Tibial artery (tissue), 4 donors: ENCODE data around the gene HOXD8.

Source experiments
- DNase-seq, 2 donors: peaks; one replicate each; pipeline ENCODE4 v3.0.0-alpha.2; 2019
- H3K27ac ChIP-seq, 2 donors: fragments of 200-600 bp; sonication (generic) in 1 of 2; 1 replicate in 1 of 2; 2 replicates in 1 of 2; pipeline ENCODE4 v1.5.1; 2018 to 2019; ENCODE audit warnings: mild to moderate bottlenecking in 1 of 2
- H3K27me3 ChIP-seq, 2 donors: fragments of 200-600 bp; sonication (generic) in 1 of 2; one replicate each; pipeline versions ENCODE4 v1.5.1 to v1.6.0; 2016 to 2019
- H3K36me3 ChIP-seq, 3 donors: fragments of 200-600 bp; sonication (generic) in 2 of 3; one replicate each; pipeline ENCODE4 v1.5.1; 2016 to 2019; ENCODE audit warnings: mild to moderate bottlenecking in 2 of 3
- H3K4me1 ChIP-seq, 4 donors: fragments of 200-600 bp; sonication (generic) in 2 of 4; 1 replicate in 3 of 4; 2 replicates in 1 of 4; pipeline ENCODE4 v1.5.1; 2016 to 2019
- H3K4me3 ChIP-seq, 2 donors: fragments of 200-600 bp; sonication (generic) in 1 of 2; 1 replicate in 1 of 2; 2 replicates in 1 of 2; pipeline ENCODE4 v1.5.1; 2018 to 2019; ENCODE audit warnings: mild to moderate bottlenecking in 2 of 2
- H3K9me3 ChIP-seq, 3 donors: fragments of 200-600 bp; sonication (generic) in 1 of 3; one replicate each; pipeline ENCODE4 v1.5.1; 2016 to 2019
- CTCF ChIP-seq, 2 experiments: fragments of 200-600 bp in 1 of 2; fragments of 450-650 bp in 1 of 2; IDR thresholded peaks; one replicate each; pipeline ENCODE4 v1.5.1; 2017 to 2019; ENCODE audit warnings: antibody characterized with exemption in 2 of 2, mild to moderate bottlenecking in 1 of 2, moderate library complexity in 1 of 2
- intact Hi-C: fragments of 100-400 bp; cut with DNase I; formaldehyde crosslinking; loops from one replicate; pipeline ENCODE4 v1.15.0; 2023; ENCODE audit warnings: low total_unique reads

HOXD8 gene

GRCh38 chr2:176088937-176089842 is 40.3 kb upstream of the HOXD8 start:
- Histone ChIP-seq H3K36me3 (no peaks in the 10 kb centered on the region), H3K4me1 (peaks cover 0 to 49% (median 41%) of the 10 kb centered on the region in 4 donors), H3K4me3 (no peak overlapping the region), H3K9me3 (no peaks in the 10 kb centered on the region), H3K27me3 (peaks cover 9 to 100% of the 10 kb centered on the region in 2 donors), H3K27ac (no peak overlapping the region)
- no peak for TF ChIP-seq CTCF (IDR thresholded peaks at IDR 0.05)
- intact Hi-C loops, result loop anchor here (2.0 kb wide), 1 partner anchor 400 kb away; no protein-coding TSS in a partner anchor
- no peak for DNase-seq

- intact Hi-C loops, result loop anchor here (2.0 to 5.0 kb wide), 2 partner anchors 88 to 401 kb away; partner anchors contain the start of gene LNPK
- no peak for DNase-seq
Observed at GRCh38 chr2:176089843-176090395, 39.6 kb upstream of the HOXD8 start.

GRCh38 chr2:176090862-176091261 is 38.6 kb upstream of the HOXD8 start:
- TF ChIP-seq CTCF (IDR thresholded peaks at IDR 0.05), result no peak
- peaks cover 0 to 38% (median 28%) of the 10 kb centered on the region in 4 donors for H3K4me1 ChIP-seq
- peaks cover 9 to 100% of the 10 kb centered on the region in 2 donors for H3K27me3 ChIP-seq
- H3K36me3 ChIP-seq, result no peaks in the 10 kb centered on the region
- H3K9me3 ChIP-seq, result no peaks in the 10 kb centered on the region
- H3K27ac ChIP-seq, result no peak overlapping the region
- H3K4me3 ChIP-seq, result no peak overlapping the region
- intact Hi-C loops, result loop anchor here (5.0 kb wide), 1 partner anchor 89 kb away; the partner anchor contains the start of gene LNPK
- no peak for DNase-seq

More at GRCh38 chr2:176089843-176090395, 39.6 kb upstream of the HOXD8 start:
- Histone ChIP-seq H3K27me3 (peaks cover 9 to 100% of the 10 kb centered on the region in 2 donors), H3K4me1 (peaks cover 0 to 47% (median 37%) of the 10 kb centered on the region in 4 donors), H3K27ac (no peak overlapping the region), H3K4me3 (no peak overlapping the region), H3K9me3 (no peaks in the 10 kb centered on the region), H3K36me3 (no peaks in the 10 kb centered on the region)
- no peak for TF ChIP-seq CTCF (IDR thresholded peaks at IDR 0.05)

- DNase-seq, result peak in 1 of 2 donors; percentile 48
- intact Hi-C loops, result loop anchor here (5.0 kb wide), 1 partner anchor 89 kb away; the partner anchor contains the start of gene LNPK
- no peaks in the 10 kb centered on the region for H3K9me3 ChIP-seq
- no peak overlapping the region for H3K4me3 ChIP-seq
- no peak overlapping the region for H3K27ac ChIP-seq
- peaks cover 7 to 100% of the 10 kb centered on the region in 2 donors for H3K27me3 ChIP-seq
- H3K4me1 ChIP-seq, result peaks cover 0 to 34% (median 25%) of the 10 kb centered on the region in 4 donors
- no peak for TF ChIP-seq CTCF (IDR thresholded peaks at IDR 0.05)
- no peaks in the 10 kb centered on the region for H3K36me3 ChIP-seq
Observed at GRCh38 chr2:176091329-176092258, 37.9 kb upstream of the HOXD8 start.
